BJ (cell line): ENCODE results near the gene PLD4. TPM values are rescaled to one million over a fixed set of nuclear protein-coding genes. Genes with fewer than 3 reads are reported as not detected.
"Not testable (repeated sequence)": the region's sequence is repeated elsewhere in the genome, so short reads cannot be mapped to it uniquely, and the experiment has no call there.

ENCODE experiments used
- CTCF ChIA-PET: fragments of 350-600 bp; formaldehyde crosslinking; extraction: SDS; loops from one replicate; lab custom pipeline; 2021; ENCODE audit warnings: antibody characterized with exemption, inconsistent platforms; lab: Yijun Ruan, JAX
- POLR2A ChIA-PET: fragments of 300-600 bp; sonication (Branson Sonifier 250); formaldehyde crosslinking; extraction: SDS; loops from one replicate; lab custom pipeline; 2021; ENCODE audit warnings: antibody characterized with exemption; lab: Charles Lee
- DNase-seq: peaks from one replicate; pipeline ENCODE4 v3.0.0-alpha.2; 2011; ENCODE audit warnings: low read depth
- H3K27me3 ChIP-seq: 2 replicates; pipeline ENCODE4 v1.6.0; 2011; ENCODE audit warnings: low read length; ENCODE audit not compliant: control insufficient read depth, insufficient read depth
- H3K36me3 ChIP-seq: 2 replicates; pipeline ENCODE4 v1.5.1; 2011; ENCODE audit warnings: low read length; ENCODE audit not compliant: control insufficient read depth, insufficient read depth
- H3K4me3 ChIP-seq: 2 replicates; pipeline ENCODE4 v1.5.1; 2011; ENCODE audit warnings: low read depth, mild to moderate bottlenecking, control low read depth, low read length
- CTCF ChIP-seq: IDR thresholded peaks from 2 replicates; pipeline ENCODE4 v1.5.1; 2011; ENCODE audit warnings: low read depth, mild to moderate bottlenecking, control low read depth, inconsistent platforms, low read length, moderate library complexity; ENCODE audit not compliant: insufficient read depth
- polyA plus RNA-seq: library from polyadenylated mRNA; depleted of rRNA; stranded (reverse); fragments of >200 nt; gene quantifications from 2 replicates; pipeline ENCODE4 v1.2.3, GENCODE V29; 2011

The PLD4 gene
- polyA plus RNA-seq, 1 experiment: 0.02 TPM

GRCh38 chr14:104905579-104905933, 19.1 kb upstream of the PLD4 start:
- CTCF ChIA-PET: interaction anchor here (0.9 kb wide), 1 partner anchor 185 kb away, joined by 4 read pairs; no protein-coding TSS in a partner anchor
- H3K27me3 ChIP-seq, H3K36me3 ChIP-seq, POLR2A ChIA-PET, DNase-seq, H3K4me3 ChIP-seq: not testable (repeated sequence)

GRCh38 chr14:104908303-104908702, 16.4 kb upstream of the PLD4 start:
- Histone ChIP-seq H3K36me3 (no peaks in the 10 kb centered on the region), H3K4me3 (no peak overlapping the region), H3K27me3 (peaks cover 5% of the 10 kb centered on the region)
- DNase-seq: no peak
- CTCF ChIA-PET: interaction anchor here (0.9 to 1.1 kb wide), 2 partner anchors 10 to 137 kb away, joined by 3 read pairs; no protein-coding TSS in a partner anchor
- POLR2A ChIA-PET: no interaction called here
- no peak for TF ChIP-seq CTCF

GRCh38 chr14:104912053-104912452, 12.6 kb upstream of the PLD4 start:
- Histone ChIP-seq H3K27me3 (0 out of 2 replicates have a peak, but pooled peaks cover 5% of the 10 kb centered on the region), H3K4me3 (no peak overlapping the region), H3K36me3 (no peaks in the 10 kb centered on the region)
- ChIA-PET POLR2A (no interaction called here), CTCF (interaction anchor here (2.0 kb wide), 2 partner anchors 18 to 134 kb away, joined by 6 to 8 read pairs; no protein-coding TSS in a partner anchor)
- DNase-seq: no peak
- no peak for TF ChIP-seq CTCF

- TF ChIP-seq CTCF: no peak
- Histone ChIP-seq H3K4me3 (no peak overlapping the region), H3K27me3 (0 out of 2 replicates have a peak, but pooled peaks cover 5% of the 10 kb centered on the region), H3K36me3 (no peaks in the 10 kb centered on the region)
- CTCF ChIA-PET: interaction anchor here (2.0 kb wide), 1 partner anchor 16 kb away, joined by 6 read pairs; no protein-coding TSS in a partner anchor
- DNase-seq: no peak
- POLR2A ChIA-PET: no interaction called here
Observed at GRCh38 chr14:104913435-104913834, 11.2 kb upstream of the PLD4 start.

- 0 out of 2 replicates have a peak, but pooled peaks cover 2% of the 10 kb centered on the region for H3K27me3 ChIP-seq
Observed at GRCh38 chr14:104917116-104917515, 7.6 kb upstream of the PLD4 start.

More at GRCh38 chr14:104917116-104917515, 7.6 kb upstream of the PLD4 start:
- H3K36me3 ChIP-seq: no peaks in the 10 kb centered on the region
- ChIA-PET CTCF (interaction anchor here (0.9 kb wide), 1 partner anchor 21 kb away, joined by 4 read pairs; no protein-coding TSS in a partner anchor), POLR2A (no interaction called here)
- no peak overlapping the region for H3K4me3 ChIP-seq
- no peak for DNase-seq
- TF ChIP-seq CTCF: no peak
